Measurements from ENCODE around the gene DCLK1.
A peak's percentile ranks its signal among the peaks of the same experiment; 100 is the strongest.

Gene DCLK1

GRCh38 chr13:36038785-36039555, 92.2 kb downstream of the DCLK1 start:
- DNase-seq (ENCODE audit: low read depth) = no peak

- DNase-seq (ENCODE audit: low read depth) = no peak
Observed at GRCh38 chr13:36033035-36033434, 98.1 kb downstream of the DCLK1 start.

GRCh38 chr13:36031490-36031889, 99.7 kb downstream of the DCLK1 start:
- DNase-seq (ENCODE audit: low read depth) = no peak

- no peak for DNase-seq (ENCODE audit: low read depth)
Observed at GRCh38 chr13:36030670-36031331, 100.4 kb downstream of the DCLK1 start.

- no peak for DNase-seq (ENCODE audit: low read depth)
Observed at GRCh38 chr13:36029166-36029565, 102.0 kb downstream of the DCLK1 start.

- DNase-seq (ENCODE audit: low read depth) = no peak
Observed at GRCh38 chr13:36028359-36029025, 102.7 kb downstream of the DCLK1 start.

- no peak for DNase-seq (ENCODE audit: low read depth)
Observed at GRCh38 chr13:36026531-36026930, 104.7 kb downstream of the DCLK1 start.

GRCh38 chr13:36014763-36015162, 116.4 kb downstream of the DCLK1 start:
- no peak for DNase-seq (ENCODE audit: low read depth)

- no peak for DNase-seq (ENCODE audit: low read depth)
Observed at GRCh38 chr13:36006894-36007675, 124.1 kb downstream of the DCLK1 start.

- DNase-seq (ENCODE audit: low read depth) = no peak
Observed at GRCh38 chr13:36006347-36006746, 124.8 kb downstream of the DCLK1 start.

- no peak for DNase-seq (ENCODE audit: low read depth)
Observed at GRCh38 chr13:36001561-36001960, 129.6 kb downstream of the DCLK1 start.

- DNase-seq (ENCODE audit: low read depth) = no peak
Observed at GRCh38 chr13:36000028-36000427, 131.2 kb downstream of the DCLK1 start.

GRCh38 chr13:35996360-35996759, 134.8 kb downstream of the DCLK1 start:
- DNase-seq (ENCODE audit: low read depth) = no peak

GRCh38 chr13:35995136-35995535, 136.0 kb downstream of the DCLK1 start:
- DNase-seq (ENCODE audit: low read depth) = no peak

GRCh38 chr13:35994131-35994966, 136.8 kb downstream of the DCLK1 start:
- DNase-seq (ENCODE audit: low read depth) = peak; percentile 36

- DNase-seq (ENCODE audit: low read depth) = no peak
Observed at GRCh38 chr13:35993686-35994085, 137.5 kb downstream of the DCLK1 start.

- no peak for DNase-seq (ENCODE audit: low read depth)
Observed at GRCh38 chr13:35992964-35993363, 138.2 kb downstream of the DCLK1 start.

- DNase-seq (ENCODE audit: low read depth) = no peak
Observed at GRCh38 chr13:35990196-35990595, 141.0 kb downstream of the DCLK1 start.

GRCh38 chr13:35988648-35989081, 142.5 kb downstream of the DCLK1 start:
- DNase-seq (ENCODE audit: low read depth) = no peak

- no peak for DNase-seq (ENCODE audit: low read depth)
Observed at GRCh38 chr13:35987572-35988513, 143.3 kb downstream of the DCLK1 start.
